Measurements from ENCODE around the gene EFEMP1. TPM values are rescaled to one million over a fixed set of nuclear protein-coding genes. Genes with fewer than 3 reads are reported as not detected.

Gene EFEMP1
- total and polyA plus RNA-seq, 4 donors: 551 to 3,298 (median 891) TPM

DNA sequence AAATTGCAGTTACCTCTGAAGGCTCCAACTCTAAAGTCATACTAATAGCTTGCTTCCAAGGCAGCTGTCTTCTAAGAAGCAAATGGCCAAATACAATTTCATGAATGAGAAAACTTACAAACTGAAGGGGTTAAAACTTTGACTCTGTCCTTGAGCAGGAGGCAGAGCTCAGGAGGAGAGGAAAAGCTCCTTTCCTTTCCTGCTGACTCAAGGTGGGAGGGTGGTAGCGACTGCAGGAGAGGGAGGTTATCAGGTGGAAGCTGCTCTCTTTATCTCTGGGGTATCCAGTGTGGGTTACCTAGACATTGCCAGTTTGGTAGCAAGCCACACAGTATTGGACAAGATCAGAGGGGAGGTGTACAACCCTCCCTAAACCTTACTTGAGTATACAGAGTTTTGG, 2.7 kb upstream of the EFEMP1 start:
- Histone ChIP-seq H3K36me3 (ENCODE audit: control insufficient read depth in 1 of 2, insufficient read depth in 2 of 2, low read length in 1 of 2) (no peaks in the 10 kb centered on the region), H3K9me3 (ENCODE audit: control insufficient read depth, low read length) (no peaks in the 10 kb centered on the region), H3K4me3 (ENCODE audit: low read length in 2 of 2) (no peak overlapping the region), H3K27ac (ENCODE audit: low read depth in 1 of 2, low read length in 2 of 2) (no peak overlapping the region), H3K27me3 (ENCODE audit: control insufficient read depth in 1 of 2, insufficient read depth in 2 of 2, low read length in 1 of 2) (no peaks in the 10 kb centered on the region), H3K4me1 (ENCODE audit: control insufficient read depth in 1 of 2, insufficient read depth in 2 of 2, low read length in 2 of 2) (no peaks in the 10 kb centered on the region)
- ATAC-seq (ENCODE audit: low FRiP score) (no peak), DNase-seq (no peak)
- WGBS, 2 donors: 90 to 95% methylated on average over 1 of the region's 1 CpG
- intact Hi-C loops (cut with DNase I): loop anchor here in 1 of 2 donors (10.0 kb wide), 1 partner anchor 69 kb away; no protein-coding TSS in a partner anchor

DNA sequence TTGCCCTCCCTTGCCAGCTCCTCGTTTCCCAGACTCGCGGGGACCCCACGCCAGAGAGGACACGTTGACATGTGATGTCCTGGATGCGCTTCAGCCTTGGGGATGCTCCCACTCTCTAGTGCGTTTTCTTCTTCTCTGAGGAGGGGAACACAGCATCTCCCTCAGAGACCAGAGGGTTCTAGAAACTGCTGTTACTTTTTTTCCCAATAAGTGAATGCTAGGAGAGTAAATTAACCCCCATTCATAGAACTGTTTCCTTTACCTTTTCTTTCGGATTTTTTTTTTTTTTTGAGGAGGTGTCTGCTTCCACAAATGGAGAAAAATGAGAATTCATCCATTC, 370 bp upstream of the EFEMP1 start:
- 0 to 1% methylated on average over 3 to 8 of the region's 8 CpGs for WGBS, 2 donors
- Histone ChIP-seq H3K27me3 (ENCODE audit: control insufficient read depth in 1 of 2, insufficient read depth in 2 of 2, low read length in 1 of 2) (no peaks in the 10 kb centered on the region), H3K27ac (ENCODE audit: low read depth in 1 of 2, low read length in 2 of 2) (peak overlapping the region in 1 of 2 donors; percentile 54)

GRCh38 chr2:55922291-55922907, 1.2 kb downstream of the EFEMP1 start:
- peaks cover 0 to 4% of the 10 kb centered on the region in 2 donors for H3K4me1 ChIP-seq (ENCODE audit: control insufficient read depth in 1 of 2, insufficient read depth in 2 of 2, low read length in 2 of 2)
- H3K27ac ChIP-seq (ENCODE audit: low read depth in 1 of 2, low read length in 2 of 2): no peak overlapping the region
- no peaks in the 10 kb centered on the region for H3K27me3 ChIP-seq (ENCODE audit: control insufficient read depth in 1 of 2, insufficient read depth in 2 of 2, low read length in 1 of 2)
- 1 to 2% methylated on average over 19 of the region's 19 CpGs for WGBS, 2 donors
- DNase-seq: peak in 1 of 2 donors; percentile 52
- peak; percentile 34 for ATAC-seq (ENCODE audit: low FRiP score)
- H3K9me3 ChIP-seq (ENCODE audit: control insufficient read depth, low read length): no peaks in the 10 kb centered on the region
- intact Hi-C loops (cut with DNase I): loop anchor here (5.0 to 10.0 kb wide), 3 partner anchors 35 to 72 kb away; no protein-coding TSS in a partner anchor
- peaks cover 0 to 4% of the 10 kb centered on the region in 2 donors for H3K36me3 ChIP-seq (ENCODE audit: control insufficient read depth in 1 of 2, insufficient read depth in 2 of 2, low read length in 1 of 2)
- peak overlapping the region; percentile 51 to 84 for H3K4me3 ChIP-seq (ENCODE audit: low read length in 2 of 2)

More for the DNA sequence above, 370 bp upstream of the EFEMP1 start:
- H3K36me3 ChIP-seq (ENCODE audit: control insufficient read depth in 1 of 2, insufficient read depth in 2 of 2, low read length in 1 of 2): peaks cover 0 to 4% of the 10 kb centered on the region in 2 donors
- intact Hi-C loops (cut with DNase I): loop anchor here (5.0 to 10.0 kb wide), 3 partner anchors 37 to 71 kb away; no protein-coding TSS in a partner anchor
- no peaks in the 10 kb centered on the region for H3K9me3 ChIP-seq (ENCODE audit: control insufficient read depth, low read length)
- peak overlapping the region; percentile 51 to 84 for H3K4me3 ChIP-seq (ENCODE audit: low read length in 2 of 2)
- no peak for DNase-seq
- no peaks in the 10 kb centered on the region for H3K4me1 ChIP-seq (ENCODE audit: control insufficient read depth in 1 of 2, insufficient read depth in 2 of 2, low read length in 2 of 2)
- ATAC-seq (ENCODE audit: low FRiP score): peak; percentile 47

- Histone ChIP-seq H3K4me1 (ENCODE audit: control insufficient read depth in 1 of 2, insufficient read depth in 2 of 2, low read length in 2 of 2) (peaks cover 4 to 12% of the 10 kb centered on the region in 2 donors), H3K9me3 (ENCODE audit: control insufficient read depth, low read length) (no peaks in the 10 kb centered on the region), H3K36me3 (ENCODE audit: control insufficient read depth in 1 of 2, insufficient read depth in 2 of 2, low read length in 1 of 2) (peaks cover 2 to 4% of the 10 kb centered on the region in 2 donors), H3K27ac (ENCODE audit: low read depth in 1 of 2, low read length in 2 of 2) (peak overlapping the region in 1 of 2 donors; percentile 43), H3K27me3 (ENCODE audit: control insufficient read depth in 1 of 2, insufficient read depth in 2 of 2, low read length in 1 of 2) (no peaks in the 10 kb centered on the region), H3K4me3 (ENCODE audit: low read length in 2 of 2) (no peak overlapping the region)
- WGBS, 2 donors: 77 to 84% methylated on average over 3 of the region's 3 CpGs
- intact Hi-C loops (cut with DNase I): no loop called here
- DNase-seq (no peak), ATAC-seq (ENCODE audit: low FRiP score) (no peak)
These were observed 4.0 kb downstream of the EFEMP1 start for GRCh38 chr2:55919574-55919973.

- no peak overlapping the region for H3K4me3 ChIP-seq (ENCODE audit: low read length in 2 of 2)
- intact Hi-C loops (cut with DNase I): no loop called here
- peaks cover 4 to 12% of the 10 kb centered on the region in 2 donors for H3K4me1 ChIP-seq (ENCODE audit: control insufficient read depth in 1 of 2, insufficient read depth in 2 of 2, low read length in 2 of 2)
- no peaks in the 10 kb centered on the region for H3K27me3 ChIP-seq (ENCODE audit: control insufficient read depth in 1 of 2, insufficient read depth in 2 of 2, low read length in 1 of 2)
- DNase-seq: no peak
- H3K36me3 ChIP-seq (ENCODE audit: control insufficient read depth in 1 of 2, insufficient read depth in 2 of 2, low read length in 1 of 2): peaks cover 2 to 4% of the 10 kb centered on the region in 2 donors
- ATAC-seq (ENCODE audit: low FRiP score): no peak
- no peaks in the 10 kb centered on the region for H3K9me3 ChIP-seq (ENCODE audit: control insufficient read depth, low read length)
- 87 to 92% methylated on average over 1 of the region's 1 CpG for WGBS, 2 donors
- H3K27ac ChIP-seq (ENCODE audit: low read depth in 1 of 2, low read length in 2 of 2): peak overlapping the region in 1 of 2 donors; percentile 55
These were observed 4.7 kb downstream of the EFEMP1 start for GRCh38 chr2:55918856-55919255.

DNA sequence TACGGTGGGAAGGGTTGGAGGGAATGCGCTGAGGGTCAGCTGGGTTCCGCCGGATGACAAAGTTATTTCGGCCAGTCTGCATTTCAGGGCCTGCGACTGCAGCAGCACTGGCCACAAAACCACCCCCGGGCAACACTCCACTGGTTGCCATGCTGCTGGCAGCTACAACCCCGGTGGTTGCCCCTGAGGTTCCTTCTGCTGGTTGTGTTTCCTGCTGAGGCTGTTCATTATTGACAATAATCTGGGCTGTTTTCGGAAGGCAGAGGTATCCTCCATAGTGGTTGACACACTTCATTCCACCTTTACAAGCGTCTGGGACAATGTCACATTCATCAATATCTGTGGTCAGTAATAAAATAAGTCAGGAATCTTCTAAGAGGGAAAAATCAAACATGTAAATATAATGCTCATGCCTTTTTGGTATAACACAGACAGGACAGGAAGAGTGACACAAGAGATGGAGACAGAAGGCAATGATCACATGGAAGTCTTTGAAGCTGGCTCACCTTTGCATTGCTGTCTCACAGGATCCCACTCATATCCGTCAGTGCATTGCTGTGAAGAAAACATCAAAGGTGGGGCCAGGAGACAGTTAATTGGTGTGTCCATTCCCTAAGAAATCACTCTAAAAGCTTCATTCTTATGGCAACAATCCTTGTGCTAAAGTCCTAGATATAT, 5.7 kb downstream of the EFEMP1 start:
- Histone ChIP-seq H3K36me3 (ENCODE audit: control insufficient read depth in 1 of 2, insufficient read depth in 2 of 2, low read length in 1 of 2) (peaks cover 2 to 4% of the 10 kb centered on the region in 2 donors), H3K27ac (ENCODE audit: low read depth in 1 of 2, low read length in 2 of 2) (no peak overlapping the region), H3K27me3 (ENCODE audit: control insufficient read depth in 1 of 2, insufficient read depth in 2 of 2, low read length in 1 of 2) (no peaks in the 10 kb centered on the region), H3K9me3 (ENCODE audit: control insufficient read depth, low read length) (no peaks in the 10 kb centered on the region), H3K4me1 (ENCODE audit: control insufficient read depth in 1 of 2, insufficient read depth in 2 of 2, low read length in 2 of 2) (peaks cover 4 to 12% of the 10 kb centered on the region in 2 donors), H3K4me3 (ENCODE audit: low read length in 2 of 2) (no peak overlapping the region)
- DNase-seq (no peak), ATAC-seq (ENCODE audit: low FRiP score) (no peak)
- intact Hi-C loops (cut with DNase I): no loop called here
- WGBS, 2 donors: 81 to 87% methylated on average over 11 of the region's 11 CpGs

GRCh38 chr2:55917117-55917516, 6.5 kb downstream of the EFEMP1 start:
- intact Hi-C loops (cut with DNase I): no loop called here
- no peak for DNase-seq
- Histone ChIP-seq H3K27ac (ENCODE audit: low read depth in 1 of 2, low read length in 2 of 2) (no peak overlapping the region), H3K4me1 (ENCODE audit: control insufficient read depth in 1 of 2, insufficient read depth in 2 of 2, low read length in 2 of 2) (peaks cover 4 to 12% of the 10 kb centered on the region in 2 donors), H3K4me3 (ENCODE audit: low read length in 2 of 2) (peak overlapping the region; percentile 19 to 32), H3K9me3 (ENCODE audit: control insufficient read depth, low read length) (no peaks in the 10 kb centered on the region), H3K27me3 (ENCODE audit: control insufficient read depth in 1 of 2, insufficient read depth in 2 of 2, low read length in 1 of 2) (no peaks in the 10 kb centered on the region), H3K36me3 (ENCODE audit: control insufficient read depth in 1 of 2, insufficient read depth in 2 of 2, low read length in 1 of 2) (peaks cover 2 to 4% of the 10 kb centered on the region in 2 donors)
- 87 to 92% methylated on average over 5 of the region's 5 CpGs for WGBS, 2 donors
- ATAC-seq (ENCODE audit: low FRiP score): no peak

DNA sequence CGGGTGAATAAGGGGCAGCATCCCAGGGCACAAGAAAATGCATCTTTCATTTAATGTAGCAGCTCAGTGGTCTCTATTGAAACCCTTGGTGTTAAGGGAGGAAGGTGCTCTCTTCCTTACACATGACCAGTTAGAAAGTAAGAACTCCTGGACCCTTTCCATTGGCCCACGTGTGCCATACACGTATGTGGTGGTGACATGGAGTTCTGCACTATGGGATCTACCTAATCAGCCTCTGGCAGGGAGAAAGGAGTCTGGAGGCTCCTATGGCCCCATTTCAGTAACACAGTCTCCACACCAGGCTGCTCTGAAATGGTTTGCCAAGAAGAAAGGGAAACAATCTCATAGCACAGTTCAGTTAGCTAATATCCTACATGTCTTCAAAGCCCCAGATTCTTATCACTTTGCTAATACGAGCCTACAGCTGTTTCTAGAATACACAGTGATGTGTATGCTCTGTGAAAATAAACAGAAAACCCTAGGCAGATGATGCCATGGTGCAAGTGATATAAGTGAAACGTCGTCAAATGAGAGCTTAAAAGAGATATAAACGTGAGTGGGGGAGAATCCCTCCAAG, 7.0 kb downstream of the EFEMP1 start:
- H3K4me3 ChIP-seq (ENCODE audit: low read length in 2 of 2): peak overlapping the region; percentile 19 to 32
- H3K27ac ChIP-seq (ENCODE audit: low read depth in 1 of 2, low read length in 2 of 2): no peak overlapping the region
- H3K36me3 ChIP-seq (ENCODE audit: control insufficient read depth in 1 of 2, insufficient read depth in 2 of 2, low read length in 1 of 2): peaks cover 2 to 4% of the 10 kb centered on the region in 2 donors
- ATAC-seq (ENCODE audit: low FRiP score) (peak; percentile 30), DNase-seq (no peak)
- H3K4me1 ChIP-seq (ENCODE audit: control insufficient read depth in 1 of 2, insufficient read depth in 2 of 2, low read length in 2 of 2): peaks cover 4 to 12% of the 10 kb centered on the region in 2 donors
- H3K9me3 ChIP-seq (ENCODE audit: control insufficient read depth, low read length): no peaks in the 10 kb centered on the region
- intact Hi-C loops (cut with DNase I): no loop called here
- no peaks in the 10 kb centered on the region for H3K27me3 ChIP-seq (ENCODE audit: control insufficient read depth in 1 of 2, insufficient read depth in 2 of 2, low read length in 1 of 2)
- WGBS, 2 donors: 47 to 52% methylated on average over 7 of the region's 7 CpGs

Measured in aorta (tissue), 5 donors.